ENCODE measurements around the gene CFAP52. TPM values are rescaled to one million over a fixed set of nuclear protein-coding genes. Genes with fewer than 3 reads are reported as not detected.

Gene CFAP52
- total RNA-seq, 1 experiment from 2014 or later, result not detected

DNA sequence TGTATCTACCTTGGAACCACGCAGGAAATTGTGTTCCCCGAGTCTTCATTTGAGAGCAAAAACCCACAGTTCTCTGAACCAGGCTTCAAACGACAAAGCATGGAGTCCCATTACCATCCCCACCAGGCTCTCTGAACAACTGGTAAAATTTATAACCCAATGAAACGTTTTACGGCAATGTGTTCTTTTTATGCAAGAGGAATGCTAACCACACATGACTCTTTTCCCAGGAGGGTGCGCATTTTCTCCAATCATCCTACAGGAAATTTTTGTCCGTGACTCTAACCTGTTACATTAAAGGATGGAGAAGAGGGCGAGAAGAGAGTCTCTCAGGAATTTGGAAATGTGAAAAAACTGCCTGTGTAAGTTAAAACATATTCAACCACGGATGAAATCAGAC lies 18.6 kb upstream of the CFAP52 start:
- Histone ChIP-seq H2AFZ (ENCODE audit: low read length) (no peak overlapping the region), H3K27ac (ENCODE audit: insufficient read length, low read depth, low read length) (no peak overlapping the region), H3K14ac (ENCODE audit: insufficient read depth, low read length) (no peak overlapping the region), H2AK5ac (ENCODE audit: insufficient read length, low read length) (no peak overlapping the region), H3K9me3 (ENCODE audit: control insufficient read depth, low read depth, low read length) (no peaks in the 10 kb centered on the region), H2BK120ac (ENCODE audit: low read depth, low read length, poor library complexity, severe bottlenecking) (no peak overlapping the region), H4K8ac (replicated peaks; ENCODE audit: insufficient read length, low read depth, low read length) (no peak overlapping the region), H3K27me3 (ENCODE audit: insufficient read depth, low read length) (no peaks in the 10 kb centered on the region), H3K18ac (ENCODE audit: insufficient read length, low read depth, low read length) (no peak overlapping the region), H4K20me1 (ENCODE audit: control insufficient read depth, insufficient read depth, insufficient read length) (no peaks in the 10 kb centered on the region), H2BK5ac (ENCODE audit: insufficient read length, low read length) (no peak overlapping the region), H4K5ac (ENCODE audit: insufficient read length, low read depth, low read length) (no peak overlapping the region), H2BK20ac (ENCODE audit: low read depth, low read length, poor library complexity, severe bottlenecking) (no peak overlapping the region), H3K79me1 (ENCODE audit: insufficient read depth, low read depth, low read length, poor library complexity, severe bottlenecking) (no peaks in the 10 kb centered on the region), H4K91ac (ENCODE audit: insufficient read length, low read depth, low read length) (no peak overlapping the region), H3K23me2 (ENCODE audit: insufficient read length, low read depth, low read length, poor library complexity, severe bottlenecking) (no peaks in the 10 kb centered on the region), H2BK12ac (ENCODE audit: insufficient read length, low read depth, low read length) (no peak overlapping the region), H3K4me1 (ENCODE audit: insufficient read depth, low read length) (no peaks in the 10 kb centered on the region), H3K4me2 (ENCODE audit: insufficient read depth, insufficient read length, low read length) (no peak overlapping the region), H3K9ac (ENCODE audit: extremely low read depth, insufficient read length, low read length) (no peak overlapping the region), H2BK15ac (ENCODE audit: low read depth, low read length) (no peak overlapping the region), H3K23ac (ENCODE audit: insufficient read length, low read depth, low read length) (no peak overlapping the region), H3K79me2 (ENCODE audit: insufficient read depth, low read length) (no peaks in the 10 kb centered on the region), H3T11ph (ENCODE audit: low read length) (no peak overlapping the region), H3K4ac (ENCODE audit: low read depth, low read length) (no peak overlapping the region), H3K56ac (ENCODE audit: insufficient read length, low read depth, low read length) (no peak overlapping the region)
- Mint-ChIP-seq H3K27me3 (ENCODE audit: low read depth) (no peaks in the 10 kb centered on the region), H3K9me3 (no peaks in the 10 kb centered on the region), H3K4me3 (no peak overlapping the region), H3K27ac (no peak overlapping the region), H3K4me1 (no peaks in the 10 kb centered on the region), H3K36me3 (ENCODE audit: insufficient read depth in 1 of 3, low read depth in 3 of 3) (peaks cover 0 to 4% (median 4%) of the 10 kb centered on the region in 3 experiments; a peak in 2 of 7 replicates)
- DNase-seq, result no peak
- no peak for TF ChIP-seq CTCF (conservative IDR thresholded peaks at IDR 0.05)
- whole genome bisulfite sequencing (ENCODE audit: extremely low coverage, insufficient read length, low lambda C conversion rate), result no CpG with 5 or more reads among the region's 9 CpGs

All from H9 (cell line).